GM12891 (cell line): Measurements from ENCODE around the gene HMGCL. TPM values are rescaled to one million over a fixed set of nuclear protein-coding genes. Genes with fewer than 3 reads are reported as not detected.
"Not testable (repeated sequence)": the region's sequence is repeated elsewhere in the genome, so short reads cannot be mapped to it uniquely, and the experiment has no call there.

ENCODE experiments used
- DNase-seq: peaks from one replicate; pipeline ENCODE4 v3.0.0; 2011; ENCODE audit warnings: low spot score; ENCODE audit not compliant: insufficient read length
- FAIRE-seq: peaks from 2 replicates; lab custom pipeline; 2011; peaks lifted over from hg19 to GRCh38; lab: Jason Lieb, UNC
- PAX5 ChIP-seq: IDR thresholded peaks from 2 replicates; pipeline ENCODE4 v1.6.1; 2011; ENCODE audit warnings: low read length, moderate library complexity, mild to moderate bottlenecking; ENCODE audit not compliant: insufficient read depth, severe bottlenecking
- POLR2A ChIP-seq: IDR thresholded peaks from 2 replicates; pipeline ENCODE4 v1.6.1; 2011; ENCODE audit warnings: low read depth, low read length, control low read depth
- POLR2AphosphoS5 ChIP-seq: IDR thresholded peaks from 2 replicates; pipeline ENCODE4 v1.6.1; 2011; ENCODE audit warnings: low read depth, low read length, control low read depth
- POU2F2 ChIP-seq: IDR thresholded peaks from 2 replicates; pipeline ENCODE4 v1.6.1; 2011; ENCODE audit warnings: low read depth, mild to moderate bottlenecking, control low read depth, low read length, moderate library complexity
- SPI1 ChIP-seq: IDR thresholded peaks from 2 replicates; pipeline ENCODE4 v1.6.1; 2011; ENCODE audit warnings: low read depth, low read length, control low read depth
- TAF1 ChIP-seq: IDR thresholded peaks from 2 replicates; pipeline ENCODE4 v1.6.1; 2011; ENCODE audit warnings: low read depth, low read length, control low read depth
- polyA plus RNA-seq: library from polyadenylated mRNA; unstranded; fragments of >200 nt; gene quantifications from one replicate; pipeline ENCODE4 v1.2.1, GENCODE V29; 2012; ENCODE audit warnings: low read depth, missing spikeins, inconsistent platforms; ENCODE audit not compliant: missing spikeins

HMGCL gene
- 39.2 TPM for polyA plus RNA-seq

DNA sequence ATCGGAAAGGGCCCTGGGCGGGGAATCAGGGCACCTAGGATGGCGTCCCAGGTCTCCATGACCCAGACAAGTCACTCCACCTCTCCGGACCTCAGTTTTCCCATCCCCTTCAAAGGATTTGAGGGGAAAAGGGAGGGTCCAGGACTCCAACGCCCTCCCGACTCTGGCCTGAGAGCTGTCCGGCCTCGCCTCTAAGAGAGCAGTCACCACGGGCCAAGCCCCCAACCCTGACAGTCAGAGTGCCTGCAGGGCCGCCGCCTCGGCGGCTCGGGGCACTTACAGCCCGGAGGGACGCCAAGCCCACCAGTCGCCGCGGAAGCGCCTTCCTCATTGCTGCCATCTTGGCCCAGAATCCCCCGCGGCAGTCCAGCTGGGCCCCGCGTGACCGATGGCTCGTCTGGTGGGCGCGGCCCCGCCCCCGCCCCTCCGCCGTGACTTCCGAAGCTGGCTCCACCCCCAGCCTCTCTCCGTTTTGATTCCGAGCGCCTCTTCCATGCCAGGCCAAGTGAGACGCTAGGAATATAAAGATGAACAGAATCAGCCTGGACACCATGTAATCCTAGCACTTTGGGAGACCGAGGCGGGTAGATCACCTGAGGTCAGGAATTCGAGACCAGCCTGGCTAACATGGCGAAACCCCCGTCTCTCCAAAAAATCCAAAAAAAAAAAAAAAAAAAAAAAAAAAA is at the start of gene HMGCL:
TSS of gene HMGCL (minus strand) at position 354 of the 686 bp plus-strand sequence. CDS start at position 340, 14 bp downstream.
- peak; percentile 90 for DNase-seq
- peak; percentile 92 for FAIRE-seq
- TF ChIP-seq POLR2AphosphoS5 (peak; percentile 91), TAF1 (peak; percentile 99), SPI1 (peak; percentile 34; the same call in 1 of the 2 replicates), POU2F2 (peak; percentile 91), POLR2A (peak; percentile 98), PAX5 (no peak)

DNA sequence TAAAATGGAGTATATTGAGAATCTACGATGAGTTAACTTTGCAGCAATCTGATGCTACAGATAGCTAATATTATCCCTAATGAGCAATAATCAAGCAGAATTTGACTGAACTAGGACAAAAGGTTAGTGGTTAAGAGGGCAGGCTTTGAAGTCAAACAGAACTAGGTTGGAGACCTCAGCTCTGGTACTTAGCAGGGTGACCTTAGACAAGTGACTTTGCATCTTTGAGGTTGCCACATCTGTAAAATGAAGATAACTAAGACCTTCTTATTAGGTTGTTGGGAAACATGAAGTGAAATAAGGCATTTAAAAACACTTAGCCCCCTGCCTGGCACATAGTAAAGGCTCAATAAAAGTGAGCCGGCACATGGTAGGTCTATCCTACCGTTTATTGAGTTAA is 47.2 kb upstream of the HMGCL start:
- FAIRE-seq (peak; percentile 71), DNase-seq (no peak)
- TF ChIP-seq POU2F2 (no peak), POLR2AphosphoS5 (no peak), POLR2A (no peak), PAX5 (no peak), TAF1 (no peak), SPI1 (no peak)

DNA sequence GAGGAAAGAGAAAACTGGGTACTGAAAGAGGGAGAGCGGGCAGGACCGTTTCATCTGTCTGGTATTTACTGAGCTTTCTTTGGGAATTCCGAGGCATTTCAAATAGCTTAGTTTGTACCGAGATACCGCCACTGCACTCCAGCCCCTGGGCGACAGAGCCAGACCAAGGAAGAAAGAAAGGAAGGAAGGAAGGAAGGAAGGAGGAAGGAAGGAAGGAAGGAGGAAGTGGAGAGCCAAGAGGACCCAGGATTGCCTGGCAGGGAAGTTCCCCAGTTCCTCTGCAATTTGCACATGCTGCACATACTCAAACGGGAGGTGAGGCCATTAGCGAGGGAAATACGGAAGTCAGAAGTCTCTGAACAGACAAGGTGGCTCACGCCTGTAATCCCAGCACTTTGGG is 43.8 kb upstream of the HMGCL start:
- DNase-seq, result no peak
- TF ChIP-seq POLR2AphosphoS5, result no peak
- no peak for TF ChIP-seq POLR2A
- TF ChIP-seq SPI1, result peak; percentile 45; the same call in 1 of the 2 replicates
- no peak for FAIRE-seq

DNA sequence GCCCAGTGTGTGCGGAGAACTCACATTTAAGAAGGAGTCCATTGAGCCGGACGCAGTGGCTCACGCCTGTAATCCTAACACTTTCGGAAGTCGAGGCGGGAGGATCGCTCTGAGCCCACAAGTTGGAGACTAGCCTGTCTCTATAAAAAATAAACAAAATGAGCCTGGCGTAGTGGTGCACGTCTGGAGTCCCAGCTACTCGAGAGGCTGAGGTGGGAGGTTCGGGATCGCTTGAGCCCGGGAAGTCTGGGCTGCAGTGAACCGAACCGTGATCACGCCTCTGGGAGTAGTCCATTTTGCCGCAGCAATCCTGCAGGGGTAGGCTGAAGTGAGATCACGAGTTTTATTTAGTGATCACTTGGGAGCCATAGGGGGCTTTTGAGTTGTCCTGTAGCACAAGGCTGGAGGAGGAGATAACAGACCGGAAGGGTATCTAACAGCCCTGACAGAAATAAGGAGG is 43.4 kb upstream of the HMGCL start:
- DNase-seq (no peak), FAIRE-seq (no peak)
- no peak for TF ChIP-seq SPI1
- peak; percentile 59; the same call in 1 of the 2 replicates for TF ChIP-seq POLR2AphosphoS5
- no peak for TF ChIP-seq PAX5
- TF ChIP-seq TAF1, result no peak
- TF ChIP-seq POLR2A, result no peak; the same call in 1 of the 2 replicates

DNA sequence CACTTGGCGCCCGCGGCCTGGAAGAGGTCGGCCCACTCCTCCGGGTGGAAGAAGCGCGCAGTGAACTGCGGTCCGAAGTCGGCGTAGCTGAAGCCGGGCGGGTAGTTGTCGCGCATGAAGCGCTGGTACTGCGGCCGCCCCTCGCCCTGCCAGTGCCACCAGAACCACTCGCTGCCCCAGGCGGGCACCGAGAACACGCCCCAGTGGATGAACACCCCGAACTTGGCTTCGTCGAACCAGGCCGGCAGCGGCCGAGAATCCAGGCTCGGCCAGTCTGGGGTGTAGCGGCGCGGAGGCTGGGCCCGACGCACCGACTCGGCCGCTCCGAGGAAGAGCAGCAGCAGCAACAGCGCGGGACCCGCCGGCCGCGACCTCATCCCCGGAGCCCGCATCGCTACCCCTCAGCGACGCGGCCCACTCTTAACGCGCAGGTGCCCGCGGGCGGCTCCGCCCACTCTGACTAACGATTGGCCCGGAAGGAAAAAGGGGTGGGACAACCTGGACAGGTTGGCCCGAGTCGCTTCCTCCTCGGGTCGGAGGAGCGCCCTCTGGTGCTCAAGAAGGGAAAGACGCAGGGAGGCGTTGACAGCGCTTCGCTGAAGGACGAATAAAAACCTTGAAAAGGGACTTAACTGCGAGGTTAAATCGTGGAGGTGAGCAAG is 42.8 kb upstream of the HMGCL start, which contains the start of gene FUCA1:
TSS of gene FUCA1 (minus strand) at position 396 of the 662 bp plus-strand sequence. CDS start at position 392, 4 bp downstream.
- peak; percentile 96 for DNase-seq
- TF ChIP-seq POLR2AphosphoS5 (peak; percentile 31; the same call in 1 of the 2 replicates), POU2F2 (no peak), POLR2A (no peak; the same call in 1 of the 2 replicates), TAF1 (peak; percentile 68), SPI1 (peak; percentile 34; the same call in 1 of the 2 replicates), PAX5 (no peak)
- FAIRE-seq, result peak; percentile 97

DNA sequence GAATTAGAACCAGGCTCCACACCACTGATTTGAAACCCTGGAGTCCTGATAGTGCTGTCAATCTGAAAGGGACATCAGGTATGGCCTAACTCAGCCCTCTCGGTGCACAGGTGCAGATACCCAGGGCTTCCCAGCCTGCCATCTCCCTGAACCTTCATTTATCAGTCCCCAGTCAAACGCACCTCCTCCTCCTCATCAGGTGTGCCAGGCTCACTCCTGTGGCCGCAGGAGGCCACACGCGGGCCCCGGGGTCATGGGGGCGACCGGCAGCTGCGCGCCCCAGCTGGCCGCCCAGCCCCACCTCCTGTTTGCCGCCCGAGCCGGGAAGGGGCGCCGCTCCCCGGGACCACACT is 42.3 kb upstream of the HMGCL start:
- FAIRE-seq, result no peak

DNA sequence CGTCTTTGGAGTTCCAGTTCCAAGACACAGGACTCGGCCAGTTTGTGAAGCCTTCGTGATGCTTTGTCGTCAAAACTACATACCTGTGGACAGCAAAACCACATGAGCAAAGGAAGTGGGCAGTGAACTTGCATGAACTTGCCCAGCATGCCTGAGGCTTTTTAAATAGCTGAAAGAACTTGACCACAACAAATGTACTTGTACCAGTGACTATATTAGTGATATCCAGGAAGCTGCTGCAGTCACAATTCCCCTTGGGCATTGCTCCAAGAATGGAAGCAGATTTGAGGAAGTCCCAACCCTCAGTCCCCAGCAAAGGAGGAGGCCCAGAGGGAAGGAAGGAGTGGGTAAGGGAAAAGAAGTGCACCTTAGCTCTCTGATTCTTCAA is 40.3 kb upstream of the HMGCL start:
- TF ChIP-seq SPI1 (peak; percentile 61), POU2F2 (no peak)
- FAIRE-seq (peak; percentile 35), DNase-seq (no peak)

More for the DNA sequence above, 42.3 kb upstream of the HMGCL start:
- no peak for DNase-seq
- no peak for TF ChIP-seq POLR2AphosphoS5
- no peak for TF ChIP-seq PAX5
- no peak for TF ChIP-seq TAF1
- TF ChIP-seq SPI1, result no peak
- no peak for TF ChIP-seq POLR2A
- TF ChIP-seq POU2F2, result no peak

DNA sequence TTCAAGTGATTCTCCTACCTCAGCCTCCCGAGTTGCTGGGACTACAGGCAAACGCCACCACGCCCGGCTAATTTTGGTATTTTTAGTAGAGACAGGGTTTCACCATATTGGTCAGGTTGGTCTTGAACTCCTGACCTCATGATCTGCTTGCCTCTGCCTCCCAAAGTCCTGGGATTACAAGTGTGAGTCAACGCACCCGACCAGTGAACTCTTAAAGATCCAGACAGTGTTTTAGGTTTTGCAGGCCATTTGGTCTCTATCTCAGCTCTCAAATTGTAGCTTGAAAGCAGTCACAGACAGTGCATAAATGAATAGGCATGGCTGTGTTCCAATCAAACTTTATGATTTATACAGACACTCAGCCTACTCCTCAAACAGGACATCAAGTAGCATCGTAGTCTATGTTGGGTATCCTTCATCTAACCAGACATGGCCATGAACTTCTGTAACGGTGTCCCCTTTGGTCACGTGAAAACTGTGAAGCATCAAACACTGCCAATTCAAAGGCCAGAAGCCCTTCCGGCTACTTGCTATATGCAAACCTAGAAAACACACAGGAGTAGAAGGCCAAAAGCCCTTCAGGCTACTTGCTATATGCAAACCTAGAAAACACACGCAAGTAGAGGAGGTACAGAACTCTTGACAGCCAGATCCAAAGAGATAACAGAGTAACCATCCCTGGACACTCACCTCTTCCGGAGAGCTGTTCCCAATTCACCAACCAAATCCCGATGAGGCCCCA is 39.7 kb upstream of the HMGCL start:
- DNase-seq, result no peak
- TF ChIP-seq TAF1, result 0 out of 2 replicates have a peak, but pooled peaks have one; percentile 29
- TF ChIP-seq POLR2A, result no peak
- no peak for FAIRE-seq

DNA sequence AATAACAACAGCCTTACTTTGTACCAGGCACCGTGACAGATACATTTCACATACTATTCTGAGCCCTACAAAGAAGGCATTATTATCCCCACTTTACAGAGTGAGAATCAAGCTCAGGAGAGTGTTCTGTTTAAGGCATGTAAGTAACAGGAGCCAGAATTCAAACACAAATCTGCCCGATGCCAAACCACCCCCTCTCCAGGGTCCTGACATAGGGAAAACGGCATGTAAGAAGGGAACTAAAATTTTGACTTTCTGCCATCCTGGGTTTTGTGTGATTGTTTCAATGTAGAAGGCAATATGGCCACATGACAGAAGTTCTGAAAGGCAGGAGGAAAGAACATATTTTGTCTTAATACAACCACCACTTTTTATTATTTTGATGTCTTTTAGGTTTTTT is 37.4 kb upstream of the HMGCL start:
- FAIRE-seq, result peak; percentile 20
- DNase-seq, result no peak

DNA sequence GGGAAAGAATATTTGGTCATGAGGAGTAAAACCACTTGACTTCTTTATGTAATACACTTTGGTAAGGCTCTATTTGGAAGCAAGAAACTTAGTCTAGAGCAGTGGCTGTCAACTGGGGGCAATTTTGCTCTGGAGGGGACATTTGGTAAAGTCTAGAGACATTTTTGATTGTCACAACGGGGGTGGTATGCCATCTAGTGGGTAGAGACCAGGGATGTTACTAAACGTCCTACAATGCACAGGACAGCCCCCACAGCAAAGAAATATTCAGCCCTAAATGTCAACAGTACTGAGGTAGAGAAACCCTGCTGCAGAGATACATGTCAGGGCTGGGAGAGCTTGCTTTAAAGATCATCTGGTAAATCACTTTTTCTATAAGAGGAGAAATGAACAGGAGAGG is 29.3 kb upstream of the HMGCL start:
- FAIRE-seq (no peak), DNase-seq (no peak)
- no peak for TF ChIP-seq SPI1
- TF ChIP-seq PAX5, result no peak
- TF ChIP-seq POLR2AphosphoS5, result no peak
- no peak for TF ChIP-seq POLR2A
- no peak for TF ChIP-seq TAF1
- TF ChIP-seq POU2F2, result no peak

More for the DNA sequence above, 37.4 kb upstream of the HMGCL start:
- TF ChIP-seq PAX5 (no peak), SPI1 (no peak), POU2F2 (no peak), TAF1 (no peak)

DNA sequence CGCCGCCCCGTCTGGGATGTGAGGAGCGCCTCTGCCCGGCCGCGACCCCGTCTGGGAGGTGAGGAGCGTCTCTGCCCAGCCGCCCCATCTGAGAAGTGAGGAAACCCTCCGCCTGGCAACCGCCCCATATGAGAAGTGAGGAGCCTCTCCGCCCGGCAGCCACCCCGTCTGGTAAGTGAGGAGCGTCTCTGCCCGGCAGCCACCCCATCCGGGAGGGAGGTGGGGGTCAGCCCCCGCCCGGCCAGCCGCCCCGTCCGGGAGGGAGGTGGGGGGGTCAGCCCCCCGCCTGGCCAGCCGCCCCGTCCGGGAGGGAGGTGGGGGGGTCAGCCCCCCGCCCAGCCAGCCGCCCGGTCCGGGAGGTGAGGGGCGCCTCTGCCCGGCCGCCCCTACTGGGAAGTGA is 27.9 kb upstream of the HMGCL start:
- DNase-seq, FAIRE-seq: not testable (repeated sequence)

DNA sequence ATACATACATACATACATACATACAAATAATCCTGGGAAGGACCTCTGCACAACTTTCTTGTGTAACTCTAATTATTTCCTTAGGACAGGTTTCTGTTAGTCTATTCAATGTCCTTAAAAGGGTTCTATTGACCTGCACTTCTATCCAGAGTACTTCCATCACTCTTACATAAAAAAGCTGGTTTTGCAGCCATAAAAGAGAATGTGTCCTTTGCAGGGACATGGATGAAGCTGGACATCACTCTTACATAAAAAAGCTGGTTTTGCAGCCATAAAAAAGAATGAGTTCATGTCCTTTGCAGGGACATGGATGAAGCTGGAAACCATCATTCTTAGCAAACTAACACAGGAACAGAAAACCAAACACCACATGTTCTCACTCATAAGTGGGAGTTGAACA is 26.2 kb upstream of the HMGCL start:
- not testable (repeated sequence) for DNase-seq

More for the DNA sequence above, 26.2 kb upstream of the HMGCL start:
- FAIRE-seq, result not testable (repeated sequence)
